CD14-positive monocyte (primary cell): Measurements from ENCODE around the gene ELAVL1. TPM values are rescaled to one million over a fixed set of nuclear protein-coding genes. Genes with fewer than 3 reads are reported as not detected.

Experiments
- DNase-seq, 3 donors: peaks; one replicate each; pipeline ENCODE4 v3.0.0-alpha.2; 2011 to 2022
- H2AFZ ChIP-seq: 2 replicates; pipeline ENCODE4 v1.6.0; 2012; ENCODE audit warnings: mild to moderate bottlenecking, low read depth, low read length, inconsistent platforms; ENCODE audit not compliant: insufficient read depth, poor library complexity, severe bottlenecking
- H3K27ac ChIP-seq, 2 donors: 1 replicate in 1 of 2; 2 replicates in 1 of 2; pipeline ENCODE4 v1.5.1; 2012 to 2013; ENCODE audit warnings: low read length in 2 of 2, control low read depth in 1 of 2, inconsistent platforms in 1 of 2, low read depth in 1 of 2, mild to moderate bottlenecking in 1 of 2
- H3K27me3 ChIP-seq, 2 donors: one replicate each; pipeline versions ENCODE4 v1.6.0 to v1.6.1; 2011 to 2013; ENCODE audit warnings: low read length in 2 of 2; ENCODE audit not compliant: control insufficient read depth in 2 of 2, insufficient read depth in 2 of 2
- H3K36me3 ChIP-seq, 2 donors: replicated peaks in 1 of 2; 1 replicate in 1 of 2; 2 replicates in 1 of 2; pipeline versions ENCODE4 v1.5.1 to v1.6.1; 2012 to 2013; ENCODE audit warnings: low read length in 2 of 2, control low read depth in 1 of 2, inconsistent platforms in 1 of 2, mild to moderate bottlenecking in 1 of 2; ENCODE audit not compliant: insufficient read depth in 2 of 2, control insufficient read depth in 1 of 2
- H3K4me1 ChIP-seq, 2 donors: 1 replicate in 1 of 2; 2 replicates in 1 of 2; pipeline versions ENCODE4 v1.5.1 to v1.6.1; 2012 to 2013; ENCODE audit warnings: low read length in 2 of 2, control low read depth in 1 of 2, inconsistent platforms in 1 of 2, mild to moderate bottlenecking in 1 of 2, moderate library complexity in 1 of 2; ENCODE audit not compliant: insufficient read depth in 2 of 2, control insufficient read depth in 1 of 2
- H3K4me2 ChIP-seq: replicated peaks from 2 replicates; pipeline ENCODE3; 2012; ENCODE audit warnings: low read length, moderate library complexity, mild to moderate bottlenecking; ENCODE audit not compliant: poor library complexity, severe bottlenecking; ENCODE audit errors: extremely low read depth
- H3K4me3 ChIP-seq, 3 experiments: fragments of 200-600 bp in 1 of 3; sonication (generic) in 1 of 3; replicated peaks in 1 of 3; 1 replicate in 2 of 3; 2 replicates in 1 of 3; pipeline ENCODE4 v1.5.1; 2011 to 2013; ENCODE audit warnings: low read length in 3 of 3, mild to moderate bottlenecking in 3 of 3, control low read depth in 2 of 3, low read depth in 2 of 3, inconsistent platforms in 1 of 3, moderate library complexity in 1 of 3
- H3K79me2 ChIP-seq: 2 replicates; pipeline ENCODE4 v1.6.0; 2012; ENCODE audit warnings: mild to moderate bottlenecking, control low read depth, inconsistent platforms, low read length, moderate library complexity; ENCODE audit not compliant: insufficient read depth
- H3K9ac ChIP-seq: 2 replicates; pipeline ENCODE4 v1.6.0; 2017; ENCODE audit warnings: low read length, mild to moderate bottlenecking; ENCODE audit not compliant: insufficient read depth, poor library complexity, severe bottlenecking
- H3K9me3 ChIP-seq, 2 donors: replicated peaks in 1 of 2; 1 replicate in 1 of 2; 2 replicates in 1 of 2; pipeline versions ENCODE4 v1.5.1 to v1.6.1; 2012 to 2013; ENCODE audit warnings: low read length in 2 of 2, control low read depth in 1 of 2; ENCODE audit not compliant: control insufficient read depth in 1 of 2, insufficient read depth in 1 of 2
- H4K20me1 ChIP-seq: 2 replicates; pipeline ENCODE4 v1.6.0; 2012; ENCODE audit warnings: mild to moderate bottlenecking, low read length, control low read depth, moderate library complexity; ENCODE audit not compliant: insufficient read depth
- H3K27ac Mint-ChIP-seq, 7 donors: one replicate each; pipeline ENCODE4 v1.8.0; 2020; ENCODE audit warnings: mild to moderate bottlenecking in 7 of 7, mixed read lengths in 7 of 7, moderate library complexity in 6 of 7, inconsistent platforms in 2 of 7
- H3K27me3 Mint-ChIP-seq, 3 donors: one replicate each; pipeline ENCODE4 v1.8.0; 2021 to 2022; ENCODE audit warnings: low read depth in 3 of 3, mild to moderate bottlenecking in 3 of 3, mixed read lengths in 3 of 3, moderate library complexity in 3 of 3, inconsistent platforms in 1 of 3
- H3K36me3 Mint-ChIP-seq, 2 donors: one replicate each; pipeline ENCODE4 v1.8.0; 2020; ENCODE audit warnings: mixed read lengths in 2 of 2, inconsistent platforms in 1 of 2, mild to moderate bottlenecking in 1 of 2
- H3K4me1 Mint-ChIP-seq: one replicate; pipeline ENCODE4 v1.8.0; 2020; ENCODE audit warnings: mild to moderate bottlenecking, mixed read lengths
- H3K4me3 Mint-ChIP-seq, 2 donors: one replicate each; pipeline ENCODE4 v1.8.0; 2020; ENCODE audit warnings: mild to moderate bottlenecking in 2 of 2, mixed read lengths in 2 of 2, moderate library complexity in 1 of 2
- H3K9me3 Mint-ChIP-seq, 7 donors: one replicate each; pipeline ENCODE4 v1.8.0; 2020 to 2022; ENCODE audit warnings: mixed read lengths in 7 of 7, mild to moderate bottlenecking in 6 of 7, moderate library complexity in 6 of 7, inconsistent platforms in 2 of 7
- whole genome bisulfite sequencing: methylation state at CpG from one replicate; pipeline ENCODE4 v1.1.5; 2013; ENCODE audit warnings: missing lambda C conversion rate; ENCODE audit not compliant: insufficient coverage; 5-methylcytosine and 5-hydroxymethylcytosine counted together
- intact Hi-C, 2 donors: fragments of 100-400 bp; cut with micrococcal nuclease; formaldehyde crosslinking; loops; one replicate each; pipeline versions ENCODE4 v1.15.0 to v1.15.1; 2023
- polyA plus RNA-seq, 3 donors: library from polyadenylated mRNA; depleted of rRNA in 1 of 3; unstranded in 2 of 3; stranded (reverse) in 1 of 3; fragments of 300-500 nt in 2 of 3; fragments of >200 nt in 1 of 3; fragmentation: Illumina TruSeq in 2 of 3; gene quantifications; 1 replicate in 2 of 3; 2 replicates in 1 of 3; pipeline ENCODE4 v1.2.3, GENCODE V29; 2012 to 2021
- TF ChIP-seq, protein P1 (sequence below): fragments of 200-600 bp; IDR thresholded peaks from one replicate; pipeline ENCODE4 v1.8.0; 2022; ENCODE audit warnings: antibody characterized with exemption, mild to moderate bottlenecking

Gene ELAVL1
- polyA plus RNA-seq, 3 donors: 25.1 to 31.1 (median 30.7) TPM

GRCh38 chr19:8001651-8001994, 3.8 kb downstream of the ELAVL1 start:
- Histone ChIP-seq H3K27ac (peak overlapping the region; percentile 65 to 77), H3K36me3 (peaks cover 2 to 18% of the 10 kb centered on the region in 2 donors), H2AFZ (peak overlapping the region; percentile 71), H3K9ac (peak overlapping the region; percentile 60), H3K4me3 (peak overlapping the region in 1 of 3 experiments; percentile 83), H3K79me2 (peaks cover 91% of the 10 kb centered on the region), H3K27me3 (no peaks in the 10 kb centered on the region), H3K9me3 (no peaks in the 10 kb centered on the region), H4K20me1 (peaks cover 79% of the 10 kb centered on the region), H3K4me2 (peak overlapping the region; percentile 98), H3K4me1 (peaks cover 28 to 45% of the 10 kb centered on the region in 2 donors)
- H3K36me3 Mint-ChIP-seq: peaks cover 4 to 14% of the 10 kb centered on the region in 2 donors
- TF ChIP-seq, protein P1, sequence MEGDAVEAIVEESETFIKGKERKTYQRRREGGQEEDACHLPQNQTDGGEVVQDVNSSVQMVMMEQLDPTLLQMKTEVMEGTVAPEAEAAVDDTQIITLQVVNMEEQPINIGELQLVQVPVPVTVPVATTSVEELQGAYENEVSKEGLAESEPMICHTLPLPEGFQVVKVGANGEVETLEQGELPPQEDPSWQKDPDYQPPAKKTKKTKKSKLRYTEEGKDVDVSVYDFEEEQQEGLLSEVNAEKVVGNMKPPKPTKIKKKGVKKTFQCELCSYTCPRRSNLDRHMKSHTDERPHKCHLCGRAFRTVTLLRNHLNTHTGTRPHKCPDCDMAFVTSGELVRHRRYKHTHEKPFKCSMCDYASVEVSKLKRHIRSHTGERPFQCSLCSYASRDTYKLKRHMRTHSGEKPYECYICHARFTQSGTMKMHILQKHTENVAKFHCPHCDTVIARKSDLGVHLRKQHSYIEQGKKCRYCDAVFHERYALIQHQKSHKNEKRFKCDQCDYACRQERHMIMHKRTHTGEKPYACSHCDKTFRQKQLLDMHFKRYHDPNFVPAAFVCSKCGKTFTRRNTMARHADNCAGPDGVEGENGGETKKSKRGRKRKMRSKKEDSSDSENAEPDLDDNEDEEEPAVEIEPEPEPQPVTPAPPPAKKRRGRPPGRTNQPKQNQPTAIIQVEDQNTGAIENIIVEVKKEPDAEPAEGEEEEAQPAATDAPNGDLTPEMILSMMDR: no peak
- no peaks in the 10 kb centered on the region for H3K9me3 Mint-ChIP-seq
- peaks cover 41% of the 10 kb centered on the region for H3K4me1 Mint-ChIP-seq
- WGBS: 89% methylated on average over 5 of the region's 5 CpGs
- H3K27ac Mint-ChIP-seq: peak overlapping the region; percentile 83 to 96 (median 90)
- peak overlapping the region in 1 of 2 donors; percentile 96 for H3K4me3 Mint-ChIP-seq
- H3K27me3 Mint-ChIP-seq: peaks cover 0 to 2% (median 0%) of the 10 kb centered on the region in 3 donors
- no peak for DNase-seq
- intact Hi-C loops: loop anchor here (5.0 kb wide), 2 partner anchors 51 to 54 kb away; partner anchors contain the start of gene CCL25 (in 1 of the 2)

- no peak for DNase-seq
- no peaks in the 10 kb centered on the region for H3K9me3 Mint-ChIP-seq
- H3K27ac ChIP-seq: peak overlapping the region in 1 of 2 donors; percentile 26
- H3K27me3 Mint-ChIP-seq: peaks cover 0 to 2% (median 0%) of the 10 kb centered on the region in 3 donors
- H3K27ac Mint-ChIP-seq: peak overlapping the region in 1 of 7 donors; percentile 69
- 95% methylated on average over 3 of the region's 6 CpGs for WGBS
- peaks cover 2 to 18% of the 10 kb centered on the region in 2 donors for H3K36me3 ChIP-seq
- no peak overlapping the region for H3K9ac ChIP-seq
- H4K20me1 ChIP-seq: peaks cover 90% of the 10 kb centered on the region
- intact Hi-C loops: loop anchor here (5.0 kb wide), 2 partner anchors 52 to 53 kb away; partner anchors contain the start of gene CCL25 (in 1 of the 2)
- no peaks in the 10 kb centered on the region for H3K27me3 ChIP-seq
- H3K4me3 ChIP-seq: no peak overlapping the region
- peaks cover 4 to 16% of the 10 kb centered on the region in 2 donors for H3K36me3 Mint-ChIP-seq
- peaks cover 41% of the 10 kb centered on the region for H3K4me1 Mint-ChIP-seq
- peaks cover 97% of the 10 kb centered on the region for H3K79me2 ChIP-seq
- H3K4me3 Mint-ChIP-seq: no peak overlapping the region
- H3K4me1 ChIP-seq: peaks cover 28 to 39% of the 10 kb centered on the region in 2 donors
- TF ChIP-seq, protein P1: no peak
- H3K9me3 ChIP-seq: no peaks in the 10 kb centered on the region
- H3K4me2 ChIP-seq: no peak overlapping the region
- H2AFZ ChIP-seq: no peak overlapping the region
Observed at GRCh38 chr19:8000298-8001038, 5.0 kb downstream of the ELAVL1 start.
